OCI-LY3 (cell line): ENCODE data around the gene CALR.

Experiments used
- H2AFZ ChIP-seq: fragments of 200-600, 300-600 bp; shearing (Covaris generic); 2 replicates; pipeline ENCODE4 v1.6.0; 2014; ENCODE audit warnings: antibody characterized with exemption, low read depth, low read length
- H3K27ac ChIP-seq: fragments of 200-600, 300-600 bp; sonication (generic); 2 replicates; pipeline ENCODE4 v1.5.1; 2014; ENCODE audit warnings: mild to moderate bottlenecking, low read length, moderate library complexity, mixed read lengths
- H3K27me3 ChIP-seq: fragments of 200-600, 300-600 bp; sonication (generic); 2 replicates; pipeline ENCODE4 v1.6.1; 2014; ENCODE audit warnings: low read depth, low read length, mixed read lengths
- H3K36me3 ChIP-seq: fragments of 200-600, 300-600 bp; sonication (generic); replicated peaks from 2 replicates; pipeline ENCODE3; 2014; ENCODE audit warnings: low read depth, low read length, mixed read lengths
- H3K4me1 ChIP-seq: fragments of 300-600, 200-600 bp; sonication (generic); 2 replicates; pipeline ENCODE4 v1.6.1; 2014; ENCODE audit warnings: low read length, mixed read lengths
- H3K4me2 ChIP-seq: fragments of 200-600, 300-600 bp; sonication (generic); 2 replicates; pipeline ENCODE4 v1.6.1; 2014; ENCODE audit warnings: low read length, mixed read lengths
- H3K4me3 ChIP-seq: fragments of 300-600, 200-600 bp; sonication (generic); 2 replicates; pipeline ENCODE4 v1.5.1; 2014; ENCODE audit warnings: antibody characterized with exemption, mild to moderate bottlenecking, low read length, moderate library complexity
- H3K79me2 ChIP-seq: fragments of 300-600, 200-600 bp; shearing (Covaris generic); 2 replicates; pipeline ENCODE4 v1.6.1; 2014; ENCODE audit warnings: mild to moderate bottlenecking, low read length, mixed read lengths
- H3K9ac ChIP-seq: fragments of 300-600, 200-600 bp; shearing (Covaris generic); 2 replicates; pipeline ENCODE4 v1.6.0; 2014; ENCODE audit warnings: mild to moderate bottlenecking, low read length, moderate library complexity
- H3K9me3 ChIP-seq: fragments of 200-600, 300-600 bp; shearing (Covaris generic); 2 replicates; pipeline ENCODE4 v1.6.1; 2014; ENCODE audit warnings: low read length, mixed read lengths; ENCODE audit not compliant: insufficient read depth
- H4K20me1 ChIP-seq: fragments of 200-600, 300-600 bp; sonication (generic); 2 replicates; pipeline ENCODE4 v1.6.1; 2016; ENCODE audit warnings: low read length, mixed read lengths; ENCODE audit not compliant: insufficient read depth
- CTCF ChIP-seq: fragments of 200-600, 300-600 bp; sonication (generic); IDR thresholded peaks from 2 replicates; pipeline ENCODE4 v1.5.1; 2014; ENCODE audit warnings: antibody characterized with exemption, low read length, low read depth
- EZH2phosphoT487 ChIP-seq: fragments of 200-600 bp; shearing (Covaris generic); IDR thresholded peaks from 2 replicates; pipeline ENCODE4 v1.6.1; 2018; ENCODE audit warnings: antibody characterized with exemption, mixed run types, low read depth

The CALR gene

GRCh38 chr19:12984143-12984627 lies 45.8 kb downstream of the CALR start:
- Histone ChIP-seq H3K27ac (no peak overlapping the region), H3K4me3 (no peak overlapping the region), H3K36me3 (no peaks in the 10 kb centered on the region), H3K9me3 (no peaks in the 10 kb centered on the region; the same call in 1 of the 2 replicates), H4K20me1 (no peaks in the 10 kb centered on the region), H2AFZ (0 out of 2 replicates have a peak overlapping the region, but pooled peaks have one; percentile 44), H3K4me2 (peak overlapping the region; percentile 89), H3K27me3 (peaks cover 33% of the 10 kb centered on the region), H3K79me2 (no peaks in the 10 kb centered on the region), H3K9ac (no peak overlapping the region), H3K4me1 (peaks cover 19% of the 10 kb centered on the region; the same call in 1 of the 2 replicates)
- TF ChIP-seq CTCF, result no peak
- TF ChIP-seq EZH2phosphoT487, result no peak

- Histone ChIP-seq H2AFZ (no peak overlapping the region), H3K79me2 (no peaks in the 10 kb centered on the region), H3K9me3 (no peaks in the 10 kb centered on the region; the same call in 1 of the 2 replicates), H3K4me3 (no peak overlapping the region), H3K4me1 (peaks cover 19% of the 10 kb centered on the region; the same call in 1 of the 2 replicates), H3K27ac (no peak overlapping the region), H3K4me2 (no peak overlapping the region), H4K20me1 (no peaks in the 10 kb centered on the region), H3K36me3 (no peaks in the 10 kb centered on the region), H3K9ac (no peak overlapping the region), H3K27me3 (peaks cover 33% of the 10 kb centered on the region)
- TF ChIP-seq EZH2phosphoT487, result no peak
- no peak for TF ChIP-seq CTCF
These were observed 46.3 kb downstream of the CALR start for GRCh38 chr19:12984683-12985048.

GRCh38 chr19:12985049-12985776 lies 46.8 kb downstream of the CALR start:
- peaks cover 33% of the 10 kb centered on the region for H3K27me3 ChIP-seq
- no peak overlapping the region for H2AFZ ChIP-seq
- TF ChIP-seq CTCF (no peak), EZH2phosphoT487 (no peak)

GRCh38 chr19:12986726-12987125 lies 48.3 kb downstream of the CALR start:
- no peak overlapping the region for H2AFZ ChIP-seq
- H3K9me3 ChIP-seq, result no peaks in the 10 kb centered on the region; the same call in 1 of the 2 replicates
- no peaks in the 10 kb centered on the region for H4K20me1 ChIP-seq
- H3K27ac ChIP-seq, result no peak overlapping the region
- H3K9ac ChIP-seq, result no peak overlapping the region
- no peak overlapping the region for H3K4me3 ChIP-seq
- no peak for TF ChIP-seq CTCF
- no peak for TF ChIP-seq EZH2phosphoT487
- H3K4me1 ChIP-seq, result peaks cover 19% of the 10 kb centered on the region; the same call in 1 of the 2 replicates
- no peaks in the 10 kb centered on the region for H3K36me3 ChIP-seq
- H3K27me3 ChIP-seq, result peaks cover 28% of the 10 kb centered on the region
- no peak overlapping the region for H3K4me2 ChIP-seq
- H3K79me2 ChIP-seq, result no peaks in the 10 kb centered on the region

More at GRCh38 chr19:12985049-12985776, 46.8 kb downstream of the CALR start:
- peaks cover 19% of the 10 kb centered on the region; the same call in 1 of the 2 replicates for H3K4me1 ChIP-seq
- H4K20me1 ChIP-seq, result no peaks in the 10 kb centered on the region
- no peaks in the 10 kb centered on the region for H3K79me2 ChIP-seq
- H3K9ac ChIP-seq, result no peak overlapping the region
- no peak overlapping the region for H3K4me3 ChIP-seq
- no peak overlapping the region for H3K4me2 ChIP-seq
- no peak overlapping the region for H3K27ac ChIP-seq
- H3K36me3 ChIP-seq, result no peaks in the 10 kb centered on the region
- H3K9me3 ChIP-seq, result no peaks in the 10 kb centered on the region; the same call in 1 of the 2 replicates
